Fibroblast of lung (primary cell): Measurements from ENCODE around the gene CTPS2.
"Not testable (repeated sequence)": the region's sequence is repeated elsewhere in the genome, so short reads cannot be mapped to it uniquely, and the experiment has no call there.

Source experiments
- EZH2 ChIP-seq: IDR thresholded peaks from 2 replicates; pipeline ENCODE4 v1.5.1; 2012; ENCODE audit warnings: low read length, control low read depth, mild to moderate bottlenecking; ENCODE audit errors: missing control alignments
- TF ChIP-seq, protein P1 (sequence below), 2 donors: IDR thresholded peaks in 1 of 2; conservative IDR thresholded peaks in 1 of 2; 1 replicate in 1 of 2; 2 replicates in 1 of 2; pipeline ENCODE4 v1.5.1; 2011 to 2012; ENCODE audit warnings: low read length in 2 of 2, control low read depth in 1 of 2, inconsistent platforms in 1 of 2, low read depth in 1 of 2, mild to moderate bottlenecking in 1 of 2

DNA sequence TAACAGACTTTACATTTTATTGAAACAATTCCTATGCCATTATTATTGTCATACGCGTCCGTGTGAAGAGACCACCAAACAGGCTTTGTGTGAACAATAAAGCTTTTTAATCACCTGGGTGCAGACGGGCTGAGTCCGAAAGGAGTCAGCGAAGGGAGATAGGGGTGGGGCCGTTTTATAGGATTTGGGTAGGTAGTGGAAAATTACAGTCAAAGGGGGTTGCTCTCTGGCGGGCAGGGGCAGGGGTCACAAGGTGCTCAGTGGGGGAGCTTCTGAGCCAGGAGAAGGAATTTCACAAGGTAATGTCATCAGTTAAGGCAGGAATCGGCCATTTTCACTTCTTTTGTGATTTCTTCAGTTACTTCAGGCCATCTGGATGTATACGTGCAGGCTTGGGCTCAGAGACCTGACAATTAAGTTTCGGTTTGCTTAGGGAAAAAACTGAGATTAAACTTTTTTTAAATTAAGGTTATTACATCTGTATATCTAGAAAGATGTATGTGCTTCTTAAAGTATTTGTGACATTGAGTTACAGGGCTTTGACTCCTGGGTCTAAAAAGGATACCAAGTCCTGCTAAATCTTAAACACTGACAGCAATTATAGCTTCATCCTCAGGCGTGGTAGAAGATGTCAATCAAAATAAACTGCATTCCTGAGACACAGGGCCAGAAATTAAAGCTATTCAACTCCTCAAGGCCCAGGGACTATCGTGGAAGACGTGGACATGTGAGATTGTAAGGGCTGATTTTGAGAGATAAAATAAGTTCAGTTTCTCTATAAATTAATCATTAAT is 132.3 kb downstream of the CTPS2 start:
- not testable (repeated sequence) for TF ChIP-seq EZH2
- TF ChIP-seq, protein P1, sequence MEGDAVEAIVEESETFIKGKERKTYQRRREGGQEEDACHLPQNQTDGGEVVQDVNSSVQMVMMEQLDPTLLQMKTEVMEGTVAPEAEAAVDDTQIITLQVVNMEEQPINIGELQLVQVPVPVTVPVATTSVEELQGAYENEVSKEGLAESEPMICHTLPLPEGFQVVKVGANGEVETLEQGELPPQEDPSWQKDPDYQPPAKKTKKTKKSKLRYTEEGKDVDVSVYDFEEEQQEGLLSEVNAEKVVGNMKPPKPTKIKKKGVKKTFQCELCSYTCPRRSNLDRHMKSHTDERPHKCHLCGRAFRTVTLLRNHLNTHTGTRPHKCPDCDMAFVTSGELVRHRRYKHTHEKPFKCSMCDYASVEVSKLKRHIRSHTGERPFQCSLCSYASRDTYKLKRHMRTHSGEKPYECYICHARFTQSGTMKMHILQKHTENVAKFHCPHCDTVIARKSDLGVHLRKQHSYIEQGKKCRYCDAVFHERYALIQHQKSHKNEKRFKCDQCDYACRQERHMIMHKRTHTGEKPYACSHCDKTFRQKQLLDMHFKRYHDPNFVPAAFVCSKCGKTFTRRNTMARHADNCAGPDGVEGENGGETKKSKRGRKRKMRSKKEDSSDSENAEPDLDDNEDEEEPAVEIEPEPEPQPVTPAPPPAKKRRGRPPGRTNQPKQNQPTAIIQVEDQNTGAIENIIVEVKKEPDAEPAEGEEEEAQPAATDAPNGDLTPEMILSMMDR (conservative IDR thresholded peaks at IDR 0.05 in 1 of 2, IDR thresholded peaks at IDR 0.05 in 1 of 2; ENCODE audit: low read depth in 1 of 2, low read length in 2 of 2) = not testable (repeated sequence)
